HEK293T (cell line): ENCODE measurements around the gene SRGAP1.
"Not testable (repeated sequence)": the region's sequence is repeated elsewhere in the genome, so short reads cannot be mapped to it uniquely, and the experiment has no call there.

Experiments
- CTCF ChIA-PET: fragments of 350-600 bp; formaldehyde crosslinking; extraction: SDS; loops from one replicate; lab custom pipeline; 2021; ENCODE audit warnings: antibody characterized with exemption, inconsistent platforms; lab: Yijun Ruan, JAX
- POLR2A ChIA-PET: fragments of 350-600 bp; formaldehyde crosslinking; extraction: SDS; loops from one replicate; lab custom pipeline; 2020; ENCODE audit warnings: antibody characterized with exemption, inconsistent platforms; lab: Yijun Ruan, JAX
- DNase-seq: peaks from one replicate; pipeline ENCODE4 v3.0.0; 2012; ENCODE audit warnings: mixed read lengths; ENCODE audit errors: extremely low spot score
- ARNT ChIP-seq: fragments of 450-650 bp; IDR thresholded peaks from 2 replicates; pipeline ENCODE4 v1.6.1; 2017; ENCODE audit warnings: mild to moderate bottlenecking
- BHLHE40 ChIP-seq: fragments of 450-650 bp; IDR thresholded peaks from 2 replicates; pipeline ENCODE4 v1.6.1; 2016; ENCODE audit warnings: mild to moderate bottlenecking, moderate library complexity, borderline replicate concordance
- CTBP1 ChIP-seq: fragments of 450-650 bp; IDR thresholded peaks from 2 replicates; pipeline ENCODE4 v1.6.1; 2016; ENCODE audit warnings: borderline replicate concordance
- ELF4 ChIP-seq: fragments of 450-650 bp; IDR thresholded peaks from 2 replicates; pipeline ENCODE4 v1.6.1; 2017; ENCODE audit warnings: antibody characterized with exemption
- FOXA1 ChIP-seq: fragments of 450-650 bp; IDR thresholded peaks from 2 replicates; pipeline ENCODE4 v1.6.1; 2016; ENCODE audit warnings: mild to moderate bottlenecking
- FOXK2 ChIP-seq: fragments of 450-650 bp; IDR thresholded peaks from 2 replicates; pipeline ENCODE4 v1.6.1; 2016; ENCODE audit warnings: mild to moderate bottlenecking
- FOXM1 ChIP-seq: fragments of 450-650 bp; IDR thresholded peaks from 2 replicates; pipeline ENCODE4 v1.6.1; 2017; ENCODE audit warnings: mild to moderate bottlenecking, borderline replicate concordance
- HDGF ChIP-seq: fragments of 450-650 bp; IDR thresholded peaks from 2 replicates; pipeline ENCODE4 v1.6.1; 2017; ENCODE audit warnings: antibody characterized with exemption, borderline replicate concordance
- L3MBTL2 ChIP-seq: fragments of 450-650 bp; conservative IDR thresholded peaks from 2 replicates; pipeline ENCODE4 v1.6.1; 2016; ENCODE audit warnings: mild to moderate bottlenecking
- LEF1 ChIP-seq: fragments of 450-650 bp; IDR thresholded peaks from 2 replicates; pipeline ENCODE4 v1.6.1; 2017; ENCODE audit warnings: mild to moderate bottlenecking, borderline replicate concordance
- NFRKB ChIP-seq: fragments of 450-650 bp; IDR thresholded peaks from 2 replicates; pipeline ENCODE4 v1.6.1; 2016; ENCODE audit warnings: mild to moderate bottlenecking, moderate library complexity
- SP1 ChIP-seq: fragments of 450-650 bp; IDR thresholded peaks from 2 replicates; pipeline ENCODE4 v1.6.1; 2017
- SUZ12 ChIP-seq: fragments of 450-650 bp; IDR thresholded peaks from 2 replicates; pipeline ENCODE4 v1.6.1; 2016; ENCODE audit warnings: mild to moderate bottlenecking
- TARDBP ChIP-seq: fragments of 450-650 bp; IDR thresholded peaks from 2 replicates; pipeline ENCODE4 v1.6.1; 2016
- ZNF384 ChIP-seq: fragments of 450-650 bp; IDR thresholded peaks from 2 replicates; pipeline ENCODE4 v1.6.1; 2016
- TF ChIP-seq, protein P1 (sequence below): fragments of 450-650 bp; IDR thresholded peaks from 2 replicates; pipeline ENCODE4 v1.6.1; 2016

SRGAP1 gene

DNA sequence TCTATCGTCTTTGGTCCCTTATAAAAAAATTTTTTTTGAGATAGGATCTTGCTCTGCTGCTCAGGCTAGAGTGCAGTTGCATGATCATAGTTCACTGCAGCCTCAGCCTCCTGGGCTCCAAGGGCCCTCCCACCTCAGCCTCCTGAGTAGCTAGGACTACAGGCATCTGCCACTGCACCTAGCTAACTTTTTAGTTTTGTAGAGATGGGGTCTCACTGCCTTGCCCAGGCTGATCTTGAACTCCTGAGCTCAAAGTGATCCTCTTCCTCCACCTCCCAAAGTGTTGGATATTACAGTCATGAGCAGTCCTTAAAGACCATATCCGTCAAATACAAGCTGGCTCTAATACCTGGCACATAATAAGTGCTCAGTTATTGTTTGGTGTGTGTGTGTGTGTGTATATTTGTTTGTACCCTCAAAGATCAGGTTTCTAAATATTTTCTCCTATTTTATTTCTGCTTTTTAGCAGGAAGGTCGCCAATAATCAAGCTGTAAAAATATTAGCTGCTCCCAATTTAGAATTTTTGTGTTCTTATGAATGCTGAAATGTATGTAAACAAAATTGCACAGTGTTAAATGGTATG, 30.5 kb downstream of the SRGAP1 start:
- TF ChIP-seq FOXM1 (no peak), CTBP1 (no peak), ZNF384 (no peak), FOXK2 (no peak), LEF1 (no peak), BHLHE40 (no peak), HDGF (no peak), FOXA1 (no peak), ARNT (no peak), SUZ12 (no peak), SP1 (no peak), L3MBTL2 (no peak), NFRKB (no peak), ELF4 (no peak), TARDBP (no peak)
- TF ChIP-seq, protein P1, sequence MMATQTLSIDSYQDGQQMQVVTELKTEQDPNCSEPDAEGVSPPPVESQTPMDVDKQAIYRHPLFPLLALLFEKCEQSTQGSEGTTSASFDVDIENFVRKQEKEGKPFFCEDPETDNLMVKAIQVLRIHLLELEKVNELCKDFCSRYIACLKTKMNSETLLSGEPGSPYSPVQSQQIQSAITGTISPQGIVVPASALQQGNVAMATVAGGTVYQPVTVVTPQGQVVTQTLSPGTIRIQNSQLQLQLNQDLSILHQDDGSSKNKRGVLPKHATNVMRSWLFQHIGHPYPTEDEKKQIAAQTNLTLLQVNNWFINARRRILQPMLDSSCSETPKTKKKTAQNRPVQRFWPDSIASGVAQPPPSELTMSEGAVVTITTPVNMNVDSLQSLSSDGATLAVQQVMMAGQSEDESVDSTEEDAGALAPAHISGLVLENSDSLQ: no peak
- no peak for DNase-seq
- ChIA-PET CTCF (no interaction called here), POLR2A (no interaction called here)

DNA sequence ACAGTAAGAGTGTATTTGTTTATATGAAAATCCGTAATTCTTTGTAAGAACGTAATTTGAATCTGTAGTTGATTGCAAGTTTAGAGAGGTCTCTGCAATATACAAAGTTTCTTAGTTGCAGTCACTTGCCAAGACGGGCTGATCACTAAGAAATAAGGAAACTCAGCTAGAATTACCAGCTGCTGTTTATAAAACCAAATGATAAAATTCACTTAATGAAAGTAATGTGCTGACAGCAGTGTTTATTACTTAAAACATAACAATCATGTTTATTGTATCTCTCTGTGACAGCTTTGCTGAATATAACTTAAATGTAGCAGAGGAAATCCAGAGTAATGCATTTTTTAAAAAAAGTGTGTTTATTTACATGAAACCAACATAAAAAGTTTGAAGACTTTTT, 31.2 kb downstream of the SRGAP1 start:
- ChIA-PET CTCF (no interaction called here), POLR2A (no interaction called here)
- TF ChIP-seq, protein P1: peak; percentile 70
- no peak for TF ChIP-seq ARNT
- DNase-seq: no peak

DNA sequence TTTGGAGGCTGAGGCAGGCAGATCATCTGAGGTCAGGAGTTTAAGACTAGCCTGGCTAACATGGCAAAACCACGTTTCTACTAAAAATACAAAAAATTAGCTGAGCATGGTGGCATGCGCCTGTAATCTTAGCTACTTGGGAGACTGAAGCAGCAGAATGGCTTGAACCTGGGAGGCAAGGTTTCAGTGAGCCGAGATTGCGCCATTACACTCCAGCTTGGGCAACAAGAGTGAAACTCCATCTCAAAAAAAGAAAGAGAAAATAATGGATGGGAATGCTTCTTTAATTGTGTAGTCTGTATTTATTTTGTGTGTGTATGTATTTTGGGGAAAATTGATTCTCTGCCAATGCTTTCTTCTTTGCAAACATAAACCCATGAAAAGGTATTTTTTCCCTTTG, 32.5 kb downstream of the SRGAP1 start:
- CTCF ChIA-PET: no interaction called here
- POLR2A ChIA-PET: no interaction called here
- no peak for DNase-seq
- TF ChIP-seq SP1: no peak
- no peak for TF ChIP-seq NFRKB

DNA sequence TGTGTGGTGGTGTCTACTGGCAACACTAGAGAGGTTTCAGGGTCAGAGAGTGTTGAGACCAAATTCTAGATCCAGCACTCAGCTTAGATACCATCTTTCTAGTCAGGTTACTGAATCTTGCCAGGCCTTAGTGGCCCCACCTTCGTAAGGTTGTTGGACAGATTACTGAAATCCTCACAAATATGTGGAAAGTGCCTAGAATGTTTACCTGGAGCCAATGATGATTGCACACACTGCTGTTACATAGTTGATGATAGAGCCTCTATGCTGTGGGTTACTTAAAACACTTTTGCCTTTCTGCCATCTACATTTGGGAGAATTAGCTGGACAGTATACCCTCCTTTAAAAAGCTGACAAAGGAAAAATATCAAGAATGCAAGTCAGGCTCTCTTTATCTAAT, 33.2 kb downstream of the SRGAP1 start:
- DNase-seq: no peak
- no peak for TF ChIP-seq SUZ12
- no peak for TF ChIP-seq CTBP1
- no peak for TF ChIP-seq BHLHE40
- TF ChIP-seq L3MBTL2: no peak
- TF ChIP-seq, protein P1: no peak
- CTCF ChIA-PET: no interaction called here
- POLR2A ChIA-PET: no interaction called here

DNA sequence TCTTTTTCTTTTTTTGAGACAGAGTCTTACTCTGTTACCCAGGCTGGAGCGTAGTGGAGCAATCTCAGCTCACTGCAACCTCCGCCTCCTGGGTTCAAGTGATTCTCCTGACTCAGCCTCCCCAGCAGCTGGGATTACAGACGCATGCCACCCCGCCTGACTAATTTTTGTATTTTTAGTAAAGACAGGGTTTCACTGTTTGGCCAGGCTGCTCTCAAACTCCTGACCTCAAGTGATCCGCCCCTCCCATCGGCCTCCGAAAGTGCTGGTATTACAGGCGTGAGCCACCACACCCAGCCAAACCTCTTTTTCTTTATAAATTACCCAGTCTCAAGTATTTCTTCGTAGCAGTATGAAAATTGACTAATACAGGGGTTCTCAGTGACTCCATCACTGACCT, 35.7 kb downstream of the SRGAP1 start:
- CTCF ChIA-PET, POLR2A ChIA-PET, DNase-seq: not testable (repeated sequence)

DNA sequence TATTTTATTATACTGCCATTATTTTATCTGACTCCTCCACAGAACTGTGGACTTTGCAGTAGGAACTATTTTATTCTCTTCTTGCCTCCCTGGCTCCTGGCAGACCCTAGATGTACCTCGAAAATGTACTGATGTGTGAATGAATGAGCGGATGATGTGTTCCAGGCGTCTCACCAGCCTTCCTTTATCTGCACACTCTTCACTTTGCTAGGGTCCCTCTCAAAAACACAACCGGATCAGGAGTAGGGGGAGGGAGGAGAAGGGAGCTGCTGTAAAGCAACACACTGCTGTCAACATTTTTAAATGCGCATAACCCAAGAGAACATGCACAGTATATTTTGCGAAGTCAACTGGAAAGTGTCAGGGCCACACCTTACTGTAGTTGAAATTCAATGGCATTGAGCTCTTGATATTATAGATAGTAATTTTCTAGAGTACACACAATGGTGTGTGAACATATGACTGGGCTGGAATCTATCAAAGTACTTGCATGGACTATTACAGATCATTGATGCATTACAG, 36.3 kb downstream of the SRGAP1 start:
- no peak for TF ChIP-seq ZNF384
- DNase-seq: no peak
- ChIA-PET CTCF (no interaction called here), POLR2A (no interaction called here)

DNA sequence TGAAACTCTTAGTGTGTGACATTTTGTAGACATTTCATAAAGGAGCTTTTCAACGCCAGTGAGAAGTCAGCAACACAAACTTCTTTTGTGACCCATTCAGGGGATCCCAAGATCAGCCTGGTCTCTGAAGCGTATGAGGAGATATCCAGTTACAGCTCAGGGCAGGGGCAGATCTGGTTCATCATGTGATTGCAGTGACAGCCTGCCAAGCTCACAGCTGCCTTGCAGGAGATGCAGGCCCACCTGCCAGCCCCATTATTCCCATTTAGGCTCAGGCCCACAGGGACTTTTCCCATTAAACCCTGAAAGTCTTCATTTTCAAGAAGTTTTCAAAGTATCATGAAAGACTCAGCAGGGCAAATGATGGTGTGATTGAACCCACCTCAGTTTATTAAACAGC, 38.3 kb downstream of the SRGAP1 start:
- CTCF ChIA-PET: no interaction called here
- TF ChIP-seq ELF4: no peak
- TF ChIP-seq TARDBP: no peak
- no peak for TF ChIP-seq SP1
- TF ChIP-seq NFRKB: no peak
- no peak for TF ChIP-seq CTBP1
- TF ChIP-seq ARNT: no peak
- no peak for TF ChIP-seq L3MBTL2
- no peak for TF ChIP-seq FOXM1
- TF ChIP-seq SUZ12: no peak
- TF ChIP-seq LEF1: no peak
- TF ChIP-seq FOXK2: no peak
- DNase-seq: peak; percentile 40
- POLR2A ChIA-PET: no interaction called here

DNA sequence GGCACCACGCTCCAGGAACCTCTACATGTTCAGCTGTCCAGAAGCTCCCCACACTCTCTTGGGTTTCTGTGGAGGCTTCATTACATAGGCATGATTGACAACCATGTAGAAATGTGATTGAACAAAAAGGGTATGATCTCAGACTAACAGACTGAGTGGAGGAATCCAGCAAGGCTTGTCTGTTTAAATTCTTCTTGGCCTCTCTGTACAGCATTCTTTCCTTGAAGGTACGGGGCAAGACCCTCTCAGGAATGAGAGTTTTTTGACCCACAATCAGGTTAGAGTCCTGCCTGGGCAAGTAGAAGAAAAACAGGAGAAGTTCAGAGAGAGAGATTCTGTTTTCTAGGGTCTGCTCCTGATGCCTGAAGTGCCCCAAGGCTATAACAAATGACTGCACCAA, 40.9 kb downstream of the SRGAP1 start:
- no peak for DNase-seq
- POLR2A ChIA-PET: no interaction called here
- TF ChIP-seq ARNT: no peak
- TF ChIP-seq FOXK2: no peak
- no peak for TF ChIP-seq HDGF
- TF ChIP-seq ZNF384: no peak
- TF ChIP-seq SP1: no peak
- TF ChIP-seq, protein P1: no peak
- TF ChIP-seq BHLHE40: no peak
- TF ChIP-seq TARDBP: no peak
- no peak for TF ChIP-seq CTBP1
- no peak for TF ChIP-seq SUZ12
- no peak for TF ChIP-seq FOXA1
- no peak for TF ChIP-seq L3MBTL2
- TF ChIP-seq NFRKB: no peak
- no peak for TF ChIP-seq ELF4
- TF ChIP-seq LEF1: no peak
- CTCF ChIA-PET: no interaction called here
